ENCODE results near the gene SMIM22.

SMIM22 gene, protein sequence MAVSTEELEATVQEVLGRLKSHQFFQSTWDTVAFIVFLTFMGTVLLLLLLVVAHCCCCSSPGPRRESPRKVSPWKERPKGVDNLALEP

DNA sequence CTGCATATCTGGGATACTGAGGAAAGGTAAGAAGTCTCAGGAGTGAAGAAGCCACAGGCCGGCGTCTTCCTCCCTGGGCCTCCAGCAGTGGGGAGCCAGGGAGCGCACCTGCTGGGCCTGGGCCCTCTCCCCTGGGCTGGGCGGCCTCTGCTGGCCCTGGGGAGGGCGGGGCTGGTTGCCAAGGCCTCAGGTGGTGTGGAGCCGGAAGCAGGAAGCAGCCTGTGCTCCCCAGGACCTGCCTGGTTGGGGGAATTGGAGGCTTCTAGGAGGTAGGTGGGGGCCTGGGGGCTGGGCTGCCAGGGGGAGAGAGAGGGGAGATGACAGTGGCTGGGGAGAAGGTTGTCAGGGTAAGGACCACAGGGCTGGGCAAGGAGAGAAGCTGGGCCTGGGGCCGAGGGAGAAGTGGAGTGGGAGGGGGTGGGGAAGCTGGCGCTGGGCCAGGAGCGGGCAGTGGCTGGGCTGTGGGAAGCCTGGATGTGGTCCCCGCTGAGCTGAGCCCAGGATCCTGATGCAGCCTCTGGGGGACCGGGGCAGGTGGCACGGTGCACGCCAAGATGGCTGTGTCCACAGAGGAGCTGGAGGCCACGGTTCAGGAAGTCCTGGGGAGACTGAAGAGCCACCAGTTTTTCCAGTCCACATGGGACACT lies at the start of gene SMIM22:
Gene SMIM22 (plus strand): TSS at position 189 of the 647 bp plus-strand sequence. CDS start 366 bp downstream, at position 555.
- no peak for DNase-seq (ENCODE audit: low read depth in 3 of 3)

DNA sequence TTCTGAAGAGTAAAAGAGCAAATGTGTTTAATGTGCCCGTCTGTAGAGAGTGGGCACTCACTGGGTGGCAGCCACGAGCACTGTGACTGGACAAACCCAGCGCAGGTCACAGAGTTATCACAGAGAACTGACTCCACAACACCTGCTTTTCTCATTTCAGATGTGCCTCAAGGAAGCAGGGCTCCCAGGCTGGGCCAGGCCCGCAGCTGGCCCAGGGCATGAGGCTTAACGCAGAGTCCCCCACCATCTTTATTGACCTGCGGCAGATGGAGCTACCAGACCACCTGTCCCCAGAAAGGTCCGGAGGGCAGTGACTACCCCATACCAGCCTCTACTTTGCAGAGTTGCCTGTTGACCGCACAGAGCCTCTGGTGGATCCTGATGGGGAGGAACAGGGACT lies 49.0 kb upstream of the SMIM22 start:
- no peak for DNase-seq (ENCODE audit: low read depth in 3 of 3)

DNA sequence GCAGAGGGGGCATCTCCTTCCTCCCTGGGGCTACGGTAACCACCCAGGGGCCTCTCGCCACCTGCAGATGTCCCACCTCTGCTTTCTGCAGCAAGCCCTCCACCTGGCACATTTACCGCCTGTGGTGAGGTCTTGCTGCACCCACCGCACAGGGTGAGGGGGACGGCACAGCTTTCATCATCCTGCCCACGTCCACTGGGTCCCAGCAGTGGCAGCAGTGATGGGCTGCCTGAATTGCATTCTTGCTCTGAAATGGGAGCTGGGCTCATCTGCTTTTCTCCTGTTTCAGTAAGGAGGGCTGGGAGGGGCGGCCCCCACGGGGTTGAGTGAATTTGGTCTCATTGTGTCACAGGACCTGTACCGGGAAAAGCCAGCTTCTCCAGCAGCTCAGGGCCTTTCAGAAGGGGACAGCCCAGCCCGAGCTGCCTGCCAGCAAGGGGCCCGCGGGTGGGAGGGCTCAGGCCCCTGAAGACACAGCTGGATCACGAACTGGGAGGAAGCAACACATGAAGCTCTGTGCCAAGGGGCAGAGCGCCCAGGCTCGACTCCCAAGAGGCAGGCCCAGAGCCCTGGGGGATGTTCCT lies 48.1 kb upstream of the SMIM22 start:
- no peak for DNase-seq (ENCODE audit: low read depth in 3 of 3)

DNA sequence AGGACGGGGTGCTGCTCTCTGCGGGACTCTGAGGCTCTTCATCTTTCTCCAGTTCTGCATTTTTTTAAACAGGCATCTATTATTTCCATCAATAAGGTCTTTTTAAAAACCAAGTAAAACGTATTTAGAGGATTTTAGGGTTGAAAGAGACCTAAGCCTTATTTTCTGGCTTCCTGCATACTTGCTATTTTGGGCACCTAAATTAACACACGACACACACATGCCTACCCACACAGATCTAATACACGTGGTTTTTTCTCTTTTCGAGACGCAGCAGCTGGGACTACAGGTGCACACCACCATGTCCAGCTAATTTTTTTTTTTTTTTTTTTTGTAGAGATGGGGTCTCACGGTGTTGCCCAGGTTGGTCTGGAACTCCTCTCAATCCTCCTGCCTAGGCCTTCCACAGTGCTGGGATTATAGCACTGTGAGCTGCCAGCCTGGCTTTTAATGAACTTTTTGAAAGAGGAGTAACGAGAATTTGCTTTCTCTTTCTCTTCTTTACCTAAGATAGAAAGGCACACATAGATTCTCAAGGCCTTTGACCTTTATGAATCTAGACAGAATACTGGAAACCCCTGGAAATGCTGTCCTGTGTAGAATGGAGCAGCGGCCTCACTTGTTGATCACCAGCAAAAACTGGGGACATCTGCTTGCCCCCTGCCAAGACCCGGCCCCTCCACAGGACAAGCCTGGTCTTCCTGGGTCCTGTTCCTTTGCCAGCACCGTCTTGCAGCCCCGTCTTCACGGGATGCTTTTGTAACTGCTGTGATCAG lies 47.1 kb upstream of the SMIM22 start:
- no peak for DNase-seq (ENCODE audit: low read depth in 3 of 3)

DNA sequence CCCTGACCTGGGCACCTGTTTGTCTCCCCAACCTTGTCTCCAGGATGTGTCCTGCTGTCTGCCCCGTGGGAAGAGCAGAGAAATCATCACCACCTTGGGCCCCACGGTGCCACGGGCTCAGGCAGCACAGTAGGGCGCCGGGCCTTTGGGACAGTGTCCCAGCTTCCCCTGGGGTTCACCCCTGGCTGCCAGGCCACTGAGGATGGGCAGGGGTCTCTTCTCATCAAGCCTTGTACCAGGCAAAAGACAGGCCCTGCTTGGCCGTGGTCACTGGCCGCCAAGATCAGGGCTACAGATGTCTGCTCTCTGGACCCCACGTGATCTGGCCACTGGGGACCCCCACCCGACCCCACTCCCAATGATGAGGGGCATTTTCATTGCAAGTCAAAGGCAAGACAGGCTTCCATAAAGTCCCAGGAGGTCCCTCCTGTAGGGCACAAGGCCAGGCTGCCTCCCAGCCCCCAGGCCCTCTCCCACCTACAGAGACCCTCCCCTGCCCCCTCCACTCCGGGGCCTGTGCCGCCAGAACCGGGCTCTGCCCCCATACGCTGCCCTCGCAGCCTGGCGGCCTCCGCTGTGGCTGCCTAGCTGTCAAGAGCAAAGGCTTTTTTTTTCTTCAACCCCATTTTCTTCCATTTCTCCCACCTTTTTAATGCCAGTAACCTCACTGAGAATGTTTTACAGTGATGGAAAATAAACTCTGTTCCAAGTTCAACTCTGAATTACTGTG lies 46.3 kb upstream of the SMIM22 start:
- DNase-seq (ENCODE audit: low read depth in 3 of 3), result no peak

DNA sequence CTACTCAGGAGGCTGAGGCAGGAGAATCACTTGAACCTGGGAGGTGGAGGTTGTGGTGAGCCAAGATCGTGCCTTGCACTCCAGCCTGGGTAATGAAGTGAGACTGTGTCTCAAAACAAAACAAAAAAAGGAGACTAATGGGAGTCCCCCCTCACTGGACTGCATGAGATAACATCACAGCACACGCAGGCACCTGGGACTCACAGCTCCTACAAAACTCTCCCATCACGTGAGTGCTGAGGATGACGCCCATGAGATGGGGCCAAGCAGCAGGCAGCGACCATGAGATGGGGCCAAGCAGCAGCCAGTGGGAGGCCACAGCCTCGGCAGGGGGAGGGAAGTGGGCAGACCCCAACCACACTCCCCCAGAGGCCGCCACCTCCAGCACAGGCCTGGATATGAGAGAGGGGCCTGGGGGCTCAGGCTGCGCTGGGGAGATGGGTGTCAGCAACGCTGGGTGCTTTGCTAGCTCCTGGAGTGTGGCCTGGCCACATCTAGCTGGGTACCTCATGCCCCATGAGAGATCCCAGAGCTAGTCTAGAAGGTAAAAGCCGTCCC lies 45.4 kb upstream of the SMIM22 start:
- no peak for DNase-seq (ENCODE audit: low read depth in 3 of 3)

DNA sequence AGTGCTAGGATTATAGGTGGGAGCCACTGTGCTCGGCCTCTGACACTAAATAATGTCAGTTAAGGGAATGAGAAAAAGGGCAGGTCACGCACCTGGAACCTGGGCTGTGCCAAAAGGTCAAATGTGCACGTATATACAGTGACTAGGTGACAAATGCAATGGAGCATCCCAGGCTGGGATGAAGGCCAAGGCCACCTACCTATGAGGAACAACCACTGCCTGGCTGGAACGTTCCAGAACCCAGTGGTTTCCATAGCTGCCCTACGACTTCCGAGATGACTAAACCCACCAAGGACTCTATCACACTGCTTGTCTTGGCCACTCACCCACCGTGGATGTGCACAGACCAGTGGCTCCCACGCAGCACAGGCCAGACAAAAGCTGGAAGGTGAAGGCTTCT lies 44.3 kb upstream of the SMIM22 start:
- DNase-seq (ENCODE audit: low read depth in 3 of 3), result no peak

DNA sequence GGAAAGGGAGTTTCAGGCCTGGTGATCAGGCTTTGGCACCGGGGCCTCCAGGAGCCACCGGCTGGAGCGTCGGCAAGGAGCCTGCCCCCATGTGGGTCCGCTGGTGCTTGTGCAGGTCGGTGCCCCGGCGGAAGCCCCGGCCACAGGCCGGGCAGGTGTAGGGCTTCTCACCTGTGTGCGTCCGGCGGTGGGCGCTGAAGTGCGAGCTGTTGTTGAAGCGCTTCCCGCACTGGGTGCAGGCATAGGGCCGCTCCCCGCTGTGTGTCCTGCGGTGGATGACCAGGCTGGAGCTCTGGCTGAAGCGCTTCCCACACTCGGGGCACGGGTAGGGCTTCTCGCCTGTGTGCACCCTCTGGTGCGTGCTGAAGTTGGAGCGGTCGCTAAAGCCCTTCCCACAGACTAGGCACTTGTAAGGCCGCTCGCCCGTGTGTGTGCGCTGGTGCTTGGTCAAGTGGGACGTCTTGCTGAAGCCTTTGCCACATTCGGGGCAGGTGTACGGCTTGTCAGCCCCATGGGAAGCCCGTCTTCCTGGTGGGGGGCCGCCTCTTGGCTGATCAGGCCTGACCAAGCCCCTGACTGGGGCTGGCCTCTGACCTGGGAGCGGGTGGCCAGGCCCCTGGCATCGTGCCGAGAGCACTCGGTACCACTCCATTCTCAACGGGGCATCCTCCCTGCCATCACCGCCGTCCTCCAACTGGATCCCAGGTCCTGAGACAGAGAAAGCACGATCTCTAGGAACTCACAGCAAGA lies 42.6 kb upstream of the SMIM22 start:
- no peak for DNase-seq (ENCODE audit: low read depth in 3 of 3)

DNA sequence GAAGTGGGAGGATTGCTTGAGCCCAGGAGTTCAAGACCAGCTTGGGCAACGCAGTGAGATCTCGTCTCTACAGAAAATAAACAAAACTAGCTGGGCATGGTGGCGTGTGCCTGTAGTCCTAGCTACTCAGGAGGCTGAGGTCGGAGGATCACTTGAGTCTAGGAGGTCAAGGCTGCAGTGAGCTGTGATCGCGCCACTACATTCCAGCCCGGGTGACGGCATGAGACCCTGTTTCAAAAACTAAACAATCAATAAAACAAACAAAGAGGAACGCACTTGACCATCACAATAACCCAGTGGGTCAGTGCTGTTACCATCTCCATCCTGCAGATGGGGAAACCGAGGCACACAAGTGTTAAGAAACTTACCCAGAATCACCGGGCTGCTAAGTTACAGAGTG lies 41.9 kb upstream of the SMIM22 start:
- no peak for DNase-seq (ENCODE audit: low read depth in 3 of 3)

DNA sequence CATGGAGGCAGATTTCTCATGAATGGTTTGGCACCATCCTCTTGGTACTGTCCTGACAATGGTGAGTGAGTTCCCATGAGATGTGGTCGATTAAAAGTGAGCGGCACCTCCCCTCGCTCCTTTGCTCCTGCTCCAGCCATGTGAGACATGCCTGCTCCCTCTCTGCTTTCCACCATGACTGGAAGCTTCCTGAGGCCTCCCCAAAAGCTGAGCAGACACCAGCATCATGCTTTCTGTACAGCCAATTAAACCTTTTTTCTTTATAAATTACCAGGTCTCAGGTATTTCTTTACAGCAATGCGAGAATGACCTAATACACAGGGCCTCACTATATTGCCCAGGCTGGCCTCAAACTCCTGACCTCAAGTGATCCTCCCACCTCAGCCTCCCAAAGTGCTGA lies 40.3 kb upstream of the SMIM22 start:
- DNase-seq (ENCODE audit: low read depth in 3 of 3), result no peak

DNA sequence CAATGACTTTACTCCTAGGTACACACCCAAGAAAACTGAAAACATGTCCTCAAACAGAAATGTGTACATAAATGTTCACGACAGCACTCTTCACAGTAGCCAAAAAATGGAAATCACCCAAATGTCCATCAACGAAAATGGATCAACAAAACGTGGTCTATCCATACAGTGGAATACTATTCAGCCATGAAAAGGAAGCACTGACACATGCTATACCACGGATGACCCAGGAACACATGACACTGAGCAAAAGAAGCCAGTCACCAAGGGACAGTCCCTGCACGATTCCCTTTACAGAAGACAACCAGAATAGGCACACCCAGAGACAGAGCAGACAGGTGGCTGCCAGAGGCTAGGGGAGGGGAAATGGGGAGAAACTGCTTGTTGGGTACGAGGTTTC lies 39.5 kb upstream of the SMIM22 start:
- no peak for DNase-seq (ENCODE audit: low read depth in 3 of 3)

DNA sequence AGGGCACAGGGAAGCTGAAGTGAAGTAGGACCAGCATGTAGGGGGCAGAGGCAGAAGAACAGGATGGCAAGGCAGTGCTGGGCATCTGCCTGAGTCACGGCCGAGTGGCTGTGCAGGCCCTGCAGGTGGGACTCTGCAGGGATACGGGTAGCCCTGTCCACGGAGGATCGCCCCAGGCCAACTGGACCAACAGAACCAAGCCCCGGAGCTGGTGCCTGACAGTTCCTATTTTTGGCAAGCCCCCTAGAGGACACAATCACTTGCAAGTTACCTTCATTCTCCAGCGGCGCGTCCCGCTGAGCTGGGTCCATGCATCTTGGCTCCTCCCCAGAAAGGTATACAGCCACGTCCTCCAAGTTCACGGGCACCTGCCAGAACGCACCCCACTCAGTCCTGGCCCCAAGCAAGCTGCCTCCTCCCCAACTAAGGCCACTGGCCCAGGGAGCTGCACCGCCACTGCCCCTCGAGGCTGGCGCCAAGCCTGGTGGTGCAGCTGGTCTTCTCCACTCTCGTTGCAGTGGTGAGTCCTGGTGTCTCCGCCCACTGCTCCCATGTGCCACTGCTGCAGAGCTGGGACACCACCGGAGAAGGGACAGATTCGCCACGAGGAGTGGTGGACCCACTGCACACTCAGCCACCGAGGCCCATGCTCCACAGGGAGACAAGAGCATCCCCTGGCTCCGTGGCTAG lies 34.8 kb upstream of the SMIM22 start:
- no peak for DNase-seq (ENCODE audit: low read depth in 3 of 3)

DNA sequence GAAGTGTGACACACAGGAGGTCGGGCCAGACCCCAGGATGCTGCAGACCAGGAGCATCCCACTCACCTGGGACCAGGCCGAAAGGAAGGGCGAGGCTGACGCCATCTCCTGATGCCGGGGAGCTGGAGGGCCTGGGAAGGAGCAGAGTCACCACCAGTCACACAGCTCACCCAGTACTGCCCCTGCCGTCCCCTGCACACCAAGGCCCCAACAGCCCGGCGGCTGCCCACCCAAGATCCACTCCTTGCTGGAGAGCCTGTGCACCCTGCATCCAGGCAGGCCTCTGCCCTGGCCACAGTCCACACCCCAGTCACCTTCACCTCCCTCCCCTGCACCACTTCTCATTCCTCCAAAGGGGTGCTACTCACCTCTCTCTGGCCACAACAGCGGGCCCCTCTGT lies 33.0 kb upstream of the SMIM22 start:
- no peak for DNase-seq (ENCODE audit: low read depth in 3 of 3)

DNA sequence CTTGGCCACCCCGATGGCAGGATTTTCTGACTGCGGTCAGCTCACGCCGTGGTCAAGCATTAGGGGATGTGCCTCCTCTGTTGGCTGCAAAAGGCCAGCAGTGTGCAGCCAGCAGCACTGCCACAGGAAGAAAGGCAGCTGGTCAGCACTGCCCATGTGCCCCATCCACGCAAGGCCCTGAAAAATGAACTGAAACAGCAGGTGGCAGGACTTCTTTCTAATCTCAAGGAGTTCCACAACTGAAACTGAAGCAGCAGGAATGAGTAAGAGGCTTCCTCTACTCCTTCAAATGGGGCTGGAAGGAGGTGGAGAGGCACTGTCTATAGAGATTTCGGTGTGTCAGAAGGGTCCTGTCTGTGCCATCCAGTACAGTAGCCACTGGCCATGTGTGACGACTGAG lies 31.4 kb upstream of the SMIM22 start:
- no peak for DNase-seq (ENCODE audit: low read depth in 3 of 3)

DNA sequence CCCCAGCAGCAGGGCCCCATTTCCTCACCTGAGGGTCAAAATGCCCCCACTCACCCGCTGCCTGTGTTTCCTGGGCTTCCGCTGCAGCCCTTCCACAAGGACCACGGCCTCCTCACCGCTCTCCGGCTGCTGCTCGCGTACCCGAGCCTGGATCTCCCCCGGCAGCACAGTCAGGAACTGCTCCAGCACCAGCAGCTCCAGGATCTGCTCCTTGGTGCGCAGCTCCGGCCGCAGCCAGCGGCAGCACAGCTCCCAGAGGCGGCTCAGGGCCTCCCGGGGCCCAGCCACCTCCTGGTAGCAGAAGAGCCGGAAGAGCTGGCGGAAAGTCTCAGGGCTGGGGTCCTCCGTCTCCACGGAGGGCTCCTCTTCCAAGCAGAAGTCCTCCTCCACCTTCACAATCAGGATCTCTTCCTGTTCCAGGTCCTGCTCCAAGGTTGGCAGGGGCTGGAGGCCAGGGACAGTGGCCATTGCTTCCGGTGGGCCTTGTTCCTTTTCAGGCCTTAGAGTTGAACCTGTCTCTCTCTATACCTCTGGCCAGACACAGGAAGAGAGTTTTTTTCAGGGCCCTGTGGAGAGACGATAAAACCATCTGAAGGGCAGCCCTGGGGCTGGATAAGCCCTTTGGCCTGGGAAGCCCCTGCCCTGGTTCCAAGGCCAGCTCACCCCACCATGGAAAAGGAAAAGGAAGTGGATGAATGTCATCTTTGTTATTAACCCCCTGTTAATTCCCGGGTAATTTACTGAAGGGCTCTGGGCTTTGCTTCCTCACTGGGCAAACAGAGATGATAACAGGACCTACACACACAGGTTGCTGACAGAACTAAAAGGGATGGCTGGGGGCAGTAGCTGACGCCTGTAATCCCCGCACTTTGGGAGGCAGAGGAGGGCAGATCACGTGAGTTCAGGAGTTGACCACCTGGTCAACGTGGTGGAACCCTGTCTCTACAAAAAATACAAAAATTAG lies 29.4 kb upstream of the SMIM22 start:
- DNase-seq (ENCODE audit: low read depth in 3 of 3), result no peak

DNA sequence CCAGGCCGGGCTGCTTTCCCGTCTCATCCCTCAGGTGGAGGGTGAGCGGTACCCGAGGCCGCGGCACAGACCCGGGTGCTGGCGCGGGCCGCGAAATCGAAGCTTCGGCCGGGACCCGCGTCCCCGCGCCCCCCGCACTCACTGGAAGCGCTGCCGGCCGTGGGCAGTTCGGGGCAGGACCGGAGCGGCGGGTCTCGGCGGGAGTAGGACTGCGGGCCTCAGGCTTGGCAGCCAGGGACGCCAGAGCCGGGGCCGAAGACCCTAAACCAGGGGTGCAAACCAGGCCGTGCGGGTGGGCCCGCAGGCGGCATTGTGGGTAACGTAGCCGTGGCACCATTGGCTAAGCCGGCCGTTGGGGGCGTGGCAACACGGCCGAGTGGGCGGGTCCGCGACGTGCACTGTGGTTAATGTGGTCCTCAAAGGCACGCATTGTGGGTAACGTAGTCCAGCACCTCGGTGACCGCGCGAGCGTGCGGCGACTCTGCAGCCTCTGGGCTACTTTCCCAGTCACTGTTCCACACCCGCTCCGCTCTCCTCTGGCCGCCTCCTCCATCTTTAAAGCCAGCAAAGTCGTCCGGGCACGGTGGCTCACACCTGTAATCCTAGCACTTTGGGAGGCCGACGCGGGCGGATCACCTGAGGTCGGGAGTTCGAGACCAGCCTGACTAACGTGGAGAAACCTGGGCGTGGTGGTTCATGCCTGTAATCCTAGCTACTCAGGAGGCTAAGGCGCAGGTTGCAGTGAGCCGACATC lies 28.1 kb upstream of the SMIM22 start, which contains the start of gene ZNF500:
Gene ZNF500 (minus strand): TSS at position 288 of the 754 bp plus-strand sequence. CDS start 1,184 bp downstream, outside the sequence.
- DNase-seq (ENCODE audit: low read depth in 3 of 3), result peak; percentile 93 to 95 (median 94)

DNA sequence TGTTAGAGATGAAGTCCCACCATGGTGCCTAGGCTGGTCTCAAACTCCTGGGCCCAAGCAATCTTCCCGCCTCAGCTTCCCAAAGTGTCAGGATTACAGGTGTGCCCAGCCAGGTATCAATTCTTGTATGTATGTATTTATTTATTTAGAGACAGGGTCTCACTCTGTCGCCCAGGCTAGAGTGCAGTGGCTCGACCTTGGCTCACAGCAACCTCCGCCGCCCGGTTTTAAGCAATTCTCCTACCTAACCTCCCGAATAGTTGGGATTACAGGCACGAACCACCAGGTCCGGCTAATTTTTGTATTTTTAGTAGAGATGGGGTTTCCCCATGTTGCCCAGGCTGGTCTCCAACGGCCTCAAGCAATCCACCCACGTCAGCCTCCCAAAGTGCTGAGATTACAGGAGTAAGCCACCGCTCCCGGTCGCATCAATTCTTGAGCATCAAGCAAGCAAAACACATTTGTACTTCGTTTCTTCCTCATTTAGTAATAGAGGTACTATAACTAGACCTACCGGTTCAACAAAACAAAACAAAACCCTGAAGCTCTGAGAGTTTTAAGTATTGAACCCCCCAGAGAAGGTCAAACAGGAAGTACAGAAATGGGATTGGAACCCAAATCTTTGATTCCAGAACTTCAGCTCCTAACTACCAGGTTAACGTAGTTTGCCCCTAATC lies 27.2 kb upstream of the SMIM22 start:
- no peak for DNase-seq (ENCODE audit: low read depth in 3 of 3)

All from stimulated activated CD4-positive, alpha-beta T cell treated with anti-CD3 and anti-CD28 coated beads, TNF-alpha, amount 100 ng/mL, for 48 hours (primary cell).